GM12878 (cell line): ENCODE measurements around the gene NOL8.

Experiments used
- CBX5 ChIP-seq: sonication (generic); IDR thresholded peaks from 2 replicates; pipeline ENCODE4 v1.6.1; 2016; ENCODE audit warnings: low read depth, moderate library complexity, mild to moderate bottlenecking, inconsistent platforms
- CTCF ChIP-seq, 3 experiments: IDR thresholded peaks in 2 of 3; conservative IDR thresholded peaks in 1 of 3; 2 replicates each; pipeline ENCODE4 v1.5.1; 2011; ENCODE audit warnings: low read depth in 3 of 3, low read length in 3 of 3, mild to moderate bottlenecking in 3 of 3, control low read depth in 2 of 3, moderate library complexity in 2 of 3, inconsistent platforms in 1 of 3, mixed read lengths in 1 of 3; ENCODE audit not compliant: control insufficient read depth in 2 of 3, insufficient read depth in 1 of 3; ENCODE audit errors: extremely low read depth in 1 of 3
- EZH2 ChIP-seq: IDR thresholded peaks from 2 replicates; pipeline ENCODE4 v1.6.1; 2012; ENCODE audit warnings: low read depth, mild to moderate bottlenecking, control low read depth, inconsistent platforms, low read length, borderline replicate concordance; ENCODE audit not compliant: control insufficient read depth
- HDAC6 ChIP-seq: fragments of 200-600 bp; sonication (generic); IDR thresholded peaks from one replicate; pipeline ENCODE4 v1.8.0; 2017; ENCODE audit warnings: antibody characterized with exemption; ENCODE audit not compliant: unreplicated experiment
- LARP7 ChIP-seq: fragments of 450-650 bp; IDR thresholded peaks from 2 replicates; pipeline ENCODE4 v1.6.1; 2017; ENCODE audit warnings: mild to moderate bottlenecking
- MYC ChIP-seq: IDR thresholded peaks from 2 replicates; pipeline ENCODE4 v1.6.1; 2011; ENCODE audit warnings: mild to moderate bottlenecking, low read length, moderate library complexity, inconsistent platforms; ENCODE audit not compliant: insufficient read depth, insufficient replicate concordance, insufficient read length, severe bottlenecking
- NFYA ChIP-seq: IDR thresholded peaks from 2 replicates; pipeline ENCODE4 v1.6.1; 2011; ENCODE audit warnings: low read depth, mild to moderate bottlenecking, low read length, improper control_type of control experiment, borderline replicate concordance
- RAD51 ChIP-seq: fragments of 450-650 bp; IDR thresholded peaks from 2 replicates; pipeline ENCODE4 v1.6.1; 2016; ENCODE audit warnings: moderate library complexity, mild to moderate bottlenecking, inconsistent platforms
- YY1 ChIP-seq: IDR thresholded peaks from 2 replicates; pipeline ENCODE4 v1.6.1; 2011; ENCODE audit warnings: low read depth, mild to moderate bottlenecking, low read length
- TF ChIP-seq, protein P1 (sequence below): IDR thresholded peaks from 2 replicates; pipeline ENCODE4 v1.6.1; 2012; ENCODE audit warnings: low read depth, low read length, improper control_type of control experiment
- TF ChIP-seq, protein P2 (sequence below): fragments of 450-650 bp; formaldehyde crosslinking; IDR thresholded peaks from 2 replicates; pipeline ENCODE4 v1.5.0; 2022; ENCODE audit warnings: mild to moderate bottlenecking, missing genetic modification characterization
- TF ChIP-seq, protein P3 (sequence below): IDR thresholded peaks from 2 replicates; pipeline ENCODE4 v1.6.1; 2011; ENCODE audit warnings: mild to moderate bottlenecking, low read depth, low read length, moderate library complexity; ENCODE audit not compliant: insufficient replicate concordance
- TF ChIP-seq, protein P4 (sequence below): fragments of 450-650 bp; IDR thresholded peaks from 2 replicates; pipeline ENCODE4 v1.6.1; 2017; ENCODE audit warnings: antibody characterized with exemption, mild to moderate bottlenecking, moderate library complexity

DNA sequence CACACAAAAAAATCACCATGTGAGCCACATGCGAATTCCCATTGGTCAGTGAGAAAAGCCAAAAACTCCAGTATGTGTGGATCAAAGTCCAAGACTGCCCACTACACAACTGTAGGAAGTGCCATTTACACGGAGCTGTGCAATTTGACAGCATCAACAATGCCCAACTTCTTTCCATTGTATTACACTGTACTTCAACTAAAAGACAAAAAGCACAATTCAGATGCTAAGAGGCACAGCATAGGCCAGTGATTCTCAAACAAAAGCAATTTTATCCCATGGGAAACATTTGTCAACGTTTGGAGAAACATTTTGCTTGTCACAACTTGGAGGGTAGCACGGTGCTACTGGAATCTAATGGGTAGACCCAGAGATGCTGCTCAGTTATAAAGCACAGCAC lies 71.5 kb downstream of the NOL8 start:
- no peak for TF ChIP-seq YY1
- no peak for TF ChIP-seq CTCF (IDR thresholded peaks at IDR 0.05 in 2 of 3, conservative IDR thresholded peaks at IDR 0.05 in 1 of 3; ENCODE audit: control insufficient read depth in 2 of 3, extremely low read depth in 1 of 3, insufficient read depth in 1 of 3, low read depth in 3 of 3, low read length in 3 of 3)
- TF ChIP-seq HDAC6: no peak
- TF ChIP-seq, protein P1, sequence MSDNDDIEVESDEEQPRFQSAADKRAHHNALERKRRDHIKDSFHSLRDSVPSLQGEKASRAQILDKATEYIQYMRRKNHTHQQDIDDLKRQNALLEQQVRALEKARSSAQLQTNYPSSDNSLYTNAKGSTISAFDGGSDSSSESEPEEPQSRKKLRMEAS: no peak
- no peak for TF ChIP-seq CBX5
- TF ChIP-seq, protein P2, sequence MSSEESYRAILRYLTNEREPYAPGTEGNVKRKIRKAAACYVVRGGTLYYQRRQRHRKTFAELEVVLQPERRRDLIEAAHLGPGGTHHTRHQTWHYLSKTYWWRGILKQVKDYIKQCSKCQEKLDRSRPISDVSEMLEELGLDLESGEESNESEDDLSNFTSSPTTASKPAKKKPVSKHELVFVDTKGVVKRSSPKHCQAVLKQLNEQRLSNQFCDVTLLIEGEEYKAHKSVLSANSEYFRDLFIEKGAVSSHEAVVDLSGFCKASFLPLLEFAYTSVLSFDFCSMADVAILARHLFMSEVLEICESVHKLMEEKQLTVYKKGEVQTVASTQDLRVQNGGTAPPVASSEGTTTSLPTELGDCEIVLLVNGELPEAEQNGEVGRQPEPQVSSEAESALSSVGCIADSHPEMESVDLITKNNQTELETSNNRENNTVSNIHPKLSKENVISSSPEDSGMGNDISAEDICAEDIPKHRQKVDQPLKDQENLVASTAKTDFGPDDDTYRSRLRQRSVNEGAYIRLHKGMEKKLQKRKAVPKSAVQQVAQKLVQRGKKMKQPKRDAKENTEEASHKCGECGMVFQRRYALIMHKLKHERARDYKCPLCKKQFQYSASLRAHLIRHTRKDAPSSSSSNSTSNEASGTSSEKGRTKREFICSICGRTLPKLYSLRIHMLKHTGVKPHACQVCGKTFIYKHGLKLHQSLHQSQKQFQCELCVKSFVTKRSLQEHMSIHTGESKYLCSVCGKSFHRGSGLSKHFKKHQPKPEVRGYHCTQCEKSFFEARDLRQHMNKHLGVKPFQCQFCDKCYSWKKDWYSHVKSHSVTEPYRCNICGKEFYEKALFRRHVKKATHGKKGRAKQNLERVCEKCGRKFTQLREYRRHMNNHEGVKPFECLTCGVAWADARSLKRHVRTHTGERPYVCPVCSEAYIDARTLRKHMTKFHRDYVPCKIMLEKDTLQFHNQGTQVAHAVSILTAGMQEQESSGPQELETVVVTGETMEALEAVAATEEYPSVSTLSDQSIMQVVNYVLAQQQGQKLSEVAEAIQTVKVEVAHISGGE: no peak
- TF ChIP-seq RAD51: no peak
- TF ChIP-seq, protein P3, sequence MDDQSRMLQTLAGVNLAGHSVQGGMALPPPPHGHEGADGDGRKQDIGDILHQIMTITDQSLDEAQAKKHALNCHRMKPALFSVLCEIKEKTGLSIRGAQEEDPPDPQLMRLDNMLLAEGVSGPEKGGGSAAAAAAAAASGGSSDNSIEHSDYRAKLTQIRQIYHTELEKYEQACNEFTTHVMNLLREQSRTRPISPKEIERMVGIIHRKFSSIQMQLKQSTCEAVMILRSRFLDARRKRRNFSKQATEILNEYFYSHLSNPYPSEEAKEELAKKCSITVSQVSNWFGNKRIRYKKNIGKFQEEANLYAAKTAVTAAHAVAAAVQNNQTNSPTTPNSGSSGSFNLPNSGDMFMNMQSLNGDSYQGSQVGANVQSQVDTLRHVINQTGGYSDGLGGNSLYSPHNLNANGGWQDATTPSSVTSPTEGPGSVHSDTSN: no peak
- TF ChIP-seq EZH2: no peak
- TF ChIP-seq, protein P4, sequence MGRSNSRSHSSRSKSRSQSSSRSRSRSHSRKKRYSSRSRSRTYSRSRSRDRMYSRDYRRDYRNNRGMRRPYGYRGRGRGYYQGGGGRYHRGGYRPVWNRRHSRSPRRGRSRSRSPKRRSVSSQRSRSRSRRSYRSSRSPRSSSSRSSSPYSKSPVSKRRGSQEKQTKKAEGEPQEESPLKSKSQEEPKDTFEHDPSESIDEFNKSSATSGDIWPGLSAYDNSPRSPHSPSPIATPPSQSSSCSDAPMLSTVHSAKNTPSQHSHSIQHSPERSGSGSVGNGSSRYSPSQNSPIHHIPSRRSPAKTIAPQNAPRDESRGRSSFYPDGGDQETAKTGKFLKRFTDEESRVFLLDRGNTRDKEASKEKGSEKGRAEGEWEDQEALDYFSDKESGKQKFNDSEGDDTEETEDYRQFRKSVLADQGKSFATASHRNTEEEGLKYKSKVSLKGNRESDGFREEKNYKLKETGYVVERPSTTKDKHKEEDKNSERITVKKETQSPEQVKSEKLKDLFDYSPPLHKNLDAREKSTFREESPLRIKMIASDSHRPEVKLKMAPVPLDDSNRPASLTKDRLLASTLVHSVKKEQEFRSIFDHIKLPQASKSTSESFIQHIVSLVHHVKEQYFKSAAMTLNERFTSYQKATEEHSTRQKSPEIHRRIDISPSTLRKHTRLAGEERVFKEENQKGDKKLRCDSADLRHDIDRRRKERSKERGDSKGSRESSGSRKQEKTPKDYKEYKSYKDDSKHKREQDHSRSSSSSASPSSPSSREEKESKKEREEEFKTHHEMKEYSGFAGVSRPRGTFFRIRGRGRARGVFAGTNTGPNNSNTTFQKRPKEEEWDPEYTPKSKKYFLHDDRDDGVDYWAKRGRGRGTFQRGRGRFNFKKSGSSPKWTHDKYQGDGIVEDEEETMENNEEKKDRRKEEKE: no peak
- no peak for TF ChIP-seq MYC
- no peak for TF ChIP-seq LARP7
- TF ChIP-seq NFYA: no peak
